H9 (cell line): ENCODE measurements around the gene DLD. TPM values are rescaled to one million over a fixed set of nuclear protein-coding genes. Genes with fewer than 3 reads are reported as not detected.

ENCODE experiments used
- DNase-seq: peaks from one replicate; pipeline ENCODE4 v3.0.0-alpha.2; 2017
- H2AFZ ChIP-seq: one replicate; pipeline ENCODE4 v1.6.1; 2013; ENCODE audit warnings: mild to moderate bottlenecking, low read length, control low read depth, moderate library complexity
- H2AK5ac ChIP-seq: 2 replicates; pipeline ENCODE4 v1.6.1; 2013; ENCODE audit warnings: low read length, control low read depth, mixed read lengths; ENCODE audit not compliant: insufficient read length
- H2BK120ac ChIP-seq: one replicate; pipeline ENCODE4 v1.6.1; 2013; ENCODE audit warnings: low read depth, mild to moderate bottlenecking, low read length, control low read depth, inconsistent platforms; ENCODE audit not compliant: poor library complexity, severe bottlenecking
- H2BK12ac ChIP-seq: 2 replicates; pipeline ENCODE4 v1.6.1; 2013; ENCODE audit warnings: low read length, control low read depth, mixed read lengths, low read depth; ENCODE audit not compliant: insufficient read length
- H2BK15ac ChIP-seq: 2 replicates; pipeline ENCODE4 v1.6.1; 2013; ENCODE audit warnings: low read depth, low read length, control low read depth
- H2BK20ac ChIP-seq: one replicate; pipeline ENCODE4 v1.6.1; 2013; ENCODE audit warnings: low read depth, mild to moderate bottlenecking, low read length, control low read depth, inconsistent platforms; ENCODE audit not compliant: poor library complexity, severe bottlenecking
- H2BK5ac ChIP-seq: 2 replicates; pipeline ENCODE4 v1.6.1; 2013; ENCODE audit warnings: low read length, control low read depth, mixed read lengths; ENCODE audit not compliant: insufficient read length
- H3K14ac ChIP-seq: 2 replicates; pipeline ENCODE4 v1.6.1; 2013; ENCODE audit warnings: low read length, control low read depth; ENCODE audit not compliant: insufficient read depth
- H3K18ac ChIP-seq: 2 replicates; pipeline ENCODE4 v1.6.1; 2013; ENCODE audit warnings: low read depth, mild to moderate bottlenecking, mixed read lengths, low read length, control low read depth; ENCODE audit not compliant: insufficient read length
- H3K23ac ChIP-seq: 2 replicates; pipeline ENCODE4 v1.6.1; 2013; ENCODE audit warnings: low read length, control low read depth, mixed read lengths, low read depth; ENCODE audit not compliant: insufficient read length
- H3K23me2 ChIP-seq: 2 replicates; pipeline ENCODE4 v1.6.1; 2013; ENCODE audit warnings: low read depth, mild to moderate bottlenecking, mixed read lengths, low read length, control low read depth; ENCODE audit not compliant: insufficient read length, poor library complexity, severe bottlenecking
- H3K27ac ChIP-seq: 2 replicates; pipeline ENCODE4 v1.5.1; 2013; ENCODE audit warnings: low read length, control low read depth, mixed read lengths, low read depth; ENCODE audit not compliant: insufficient read length
- H3K27me3 ChIP-seq: 2 replicates; pipeline ENCODE4 v1.6.1; 2013; ENCODE audit warnings: low read length, control low read depth, inconsistent platforms; ENCODE audit not compliant: insufficient read depth
- H3K4ac ChIP-seq: 2 replicates; pipeline ENCODE4 v1.6.1; 2013; ENCODE audit warnings: low read depth, mild to moderate bottlenecking, control low read depth, inconsistent platforms, low read length, moderate library complexity
- H3K4me1 ChIP-seq: 2 replicates; pipeline ENCODE4 v1.6.1; 2013; ENCODE audit warnings: low read length, control low read depth, inconsistent platforms; ENCODE audit not compliant: insufficient read depth
- H3K4me2 ChIP-seq: 2 replicates; pipeline ENCODE4 v1.6.1; 2013; ENCODE audit warnings: low read length, control low read depth, mixed read lengths; ENCODE audit not compliant: insufficient read length, insufficient read depth
- H3K56ac ChIP-seq: 2 replicates; pipeline ENCODE4 v1.6.1; 2013; ENCODE audit warnings: low read depth, mild to moderate bottlenecking, mixed read lengths, low read length, control low read depth; ENCODE audit not compliant: insufficient read length
- H3K79me1 ChIP-seq: 2 replicates; pipeline ENCODE4 v1.6.1; 2013; ENCODE audit warnings: low read depth, mild to moderate bottlenecking, moderate library complexity, low read length, control low read depth, inconsistent platforms; ENCODE audit not compliant: insufficient read depth, poor library complexity, severe bottlenecking
- H3K79me2 ChIP-seq: 2 replicates; pipeline ENCODE4 v1.6.1; 2013; ENCODE audit warnings: low read length, control low read depth, inconsistent platforms; ENCODE audit not compliant: insufficient read depth
- H3K9ac ChIP-seq: 2 replicates; pipeline ENCODE4 v1.6.1; 2013; ENCODE audit warnings: low read length, control low read depth, mixed read lengths; ENCODE audit not compliant: insufficient read length; ENCODE audit errors: extremely low read depth
- H3K9me3 ChIP-seq: one replicate; pipeline ENCODE4 v1.6.1; 2013; ENCODE audit warnings: low read depth, low read length, inconsistent platforms; ENCODE audit not compliant: control insufficient read depth
- H3T11ph ChIP-seq: one replicate; pipeline ENCODE4 v1.6.1; 2013; ENCODE audit warnings: mild to moderate bottlenecking, low read length, control low read depth, inconsistent platforms
- H4K20me1 ChIP-seq: one replicate; pipeline ENCODE4 v1.6.1; 2013; ENCODE audit not compliant: control insufficient read depth, insufficient read length, insufficient read depth
- H4K5ac ChIP-seq: 2 replicates; pipeline ENCODE4 v1.6.1; 2013; ENCODE audit warnings: low read depth, mild to moderate bottlenecking, mixed read lengths, low read length, control low read depth; ENCODE audit not compliant: insufficient read length
- H4K8ac ChIP-seq: replicated peaks from 2 replicates; pipeline ENCODE4 v1.6.1; 2013; ENCODE audit warnings: low read length, control low read depth, mixed read lengths, low read depth; ENCODE audit not compliant: insufficient read length
- H4K91ac ChIP-seq: 2 replicates; pipeline ENCODE4 v1.6.1; 2013; ENCODE audit warnings: low read depth, mild to moderate bottlenecking, moderate library complexity, mixed read lengths, low read length, control low read depth; ENCODE audit not compliant: insufficient read length
- H3K27ac Mint-ChIP-seq, 3 experiments: 2 replicates in 2 of 3; 3 replicates in 1 of 3; pipeline ENCODE4 v1.8.0; 2020 to 2021; ENCODE audit warnings: mixed read lengths in 3 of 3, mild to moderate bottlenecking in 1 of 3, moderate library complexity in 1 of 3
- H3K27me3 Mint-ChIP-seq: 2 replicates; pipeline ENCODE4 v1.8.0; 2021; ENCODE audit warnings: low read depth, mild to moderate bottlenecking, moderate library complexity, mixed read lengths
- H3K36me3 Mint-ChIP-seq, 3 experiments: 2 replicates in 2 of 3; 3 replicates in 1 of 3; pipeline ENCODE4 v1.8.0; 2020 to 2021; ENCODE audit warnings: low read depth in 3 of 3, mixed read lengths in 3 of 3; ENCODE audit not compliant: insufficient read depth in 1 of 3
- H3K4me1 Mint-ChIP-seq, 2 experiments: 2 replicates each; pipeline ENCODE4 v1.8.0; 2020; ENCODE audit warnings: mixed read lengths in 2 of 2
- H3K4me3 Mint-ChIP-seq, 2 experiments: 2 replicates in 1 of 2; 3 replicates in 1 of 2; pipeline ENCODE4 v1.8.0; 2020 to 2021; ENCODE audit warnings: mild to moderate bottlenecking in 2 of 2, mixed read lengths in 2 of 2, moderate library complexity in 1 of 2
- H3K9me3 Mint-ChIP-seq, 2 experiments: 2 replicates in 1 of 2; 3 replicates in 1 of 2; pipeline ENCODE4 v1.8.0; 2020; ENCODE audit warnings: mild to moderate bottlenecking in 2 of 2, mixed read lengths in 2 of 2, moderate library complexity in 1 of 2
- WGBS: extraction: QIAGEN DNeasy Blood & Tissue Kit; methylation state at CpG from one replicate; pipeline ENCODE4 v1.1.7; 2013; ENCODE audit warnings: missing lambda C conversion rate, low lambda C conversion rate, mixed read lengths; ENCODE audit not compliant: insufficient read length; ENCODE audit errors: extremely low coverage; 5-methylcytosine and 5-hydroxymethylcytosine counted together
- total RNA-seq: library from RNA; stranded (reverse); gene quantifications from 2 replicates; pipeline ENCODE4 v1.2.1, GENCODE V29; 2021
- TF ChIP-seq, protein P1 (sequence below): fragments of 200-600 bp; sonication (generic); conservative IDR thresholded peaks from 3 replicates; pipeline ENCODE4 v1.8.0; 2021; ENCODE audit warnings: antibody characterized with exemption, mild to moderate bottlenecking

Gene DLD
- total RNA-seq, 1 experiment from 2014 or later: 93.7 TPM

- no CpG with 5 or more reads among the region's 4 CpGs for WGBS
Observed at GRCh38 chr7:107854989-107855388, 36.0 kb upstream of the DLD start.

More at GRCh38 chr7:107854989-107855388, 36.0 kb upstream of the DLD start:
- Histone ChIP-seq H3K9me3 (no peaks in the 10 kb centered on the region), H2BK20ac (no peak overlapping the region), H4K91ac (no peak overlapping the region), H3K56ac (no peak overlapping the region), H2BK15ac (no peak overlapping the region), H3T11ph (no peak overlapping the region), H2BK5ac (no peak overlapping the region), H3K27me3 (no peaks in the 10 kb centered on the region; the same call in 1 of the 2 replicates), H4K20me1 (no peaks in the 10 kb centered on the region), H2AK5ac (no peak overlapping the region), H3K4ac (no peak overlapping the region), H3K27ac (no peak overlapping the region), H3K4me1 (no peaks in the 10 kb centered on the region), H3K14ac (no peak overlapping the region), H2BK120ac (no peak overlapping the region), H2AFZ (no peak overlapping the region), H3K23ac (no peak overlapping the region), H4K5ac (no peak overlapping the region), H3K4me2 (no peak overlapping the region), H2BK12ac (no peak overlapping the region), H3K23me2 (no peaks in the 10 kb centered on the region), H3K18ac (no peak overlapping the region), H3K9ac (no peak overlapping the region), H3K79me1 (no peaks in the 10 kb centered on the region), H4K8ac (no peak overlapping the region), H3K79me2 (no peaks in the 10 kb centered on the region)
- no peaks in the 10 kb centered on the region for H3K36me3 Mint-ChIP-seq
- no peak overlapping the region for H3K4me3 Mint-ChIP-seq
- no peak overlapping the region for H3K27ac Mint-ChIP-seq
- DNase-seq: no peak
- H3K9me3 Mint-ChIP-seq: no peaks in the 10 kb centered on the region
- peaks cover 2% of the 10 kb centered on the region for H3K27me3 Mint-ChIP-seq
- TF ChIP-seq, protein P1, sequence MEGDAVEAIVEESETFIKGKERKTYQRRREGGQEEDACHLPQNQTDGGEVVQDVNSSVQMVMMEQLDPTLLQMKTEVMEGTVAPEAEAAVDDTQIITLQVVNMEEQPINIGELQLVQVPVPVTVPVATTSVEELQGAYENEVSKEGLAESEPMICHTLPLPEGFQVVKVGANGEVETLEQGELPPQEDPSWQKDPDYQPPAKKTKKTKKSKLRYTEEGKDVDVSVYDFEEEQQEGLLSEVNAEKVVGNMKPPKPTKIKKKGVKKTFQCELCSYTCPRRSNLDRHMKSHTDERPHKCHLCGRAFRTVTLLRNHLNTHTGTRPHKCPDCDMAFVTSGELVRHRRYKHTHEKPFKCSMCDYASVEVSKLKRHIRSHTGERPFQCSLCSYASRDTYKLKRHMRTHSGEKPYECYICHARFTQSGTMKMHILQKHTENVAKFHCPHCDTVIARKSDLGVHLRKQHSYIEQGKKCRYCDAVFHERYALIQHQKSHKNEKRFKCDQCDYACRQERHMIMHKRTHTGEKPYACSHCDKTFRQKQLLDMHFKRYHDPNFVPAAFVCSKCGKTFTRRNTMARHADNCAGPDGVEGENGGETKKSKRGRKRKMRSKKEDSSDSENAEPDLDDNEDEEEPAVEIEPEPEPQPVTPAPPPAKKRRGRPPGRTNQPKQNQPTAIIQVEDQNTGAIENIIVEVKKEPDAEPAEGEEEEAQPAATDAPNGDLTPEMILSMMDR: no peak
- peaks cover 3% of the 10 kb centered on the region in 2 experiments; a peak in 2 of 4 replicates for H3K4me1 Mint-ChIP-seq
